GM23248 (cell line): ENCODE results near the gene FRS2. TPM values are rescaled to one million over a fixed set of nuclear protein-coding genes. Genes with fewer than 3 reads are reported as not detected.

Experiments
- DNase-seq: peaks from one replicate; pipeline ENCODE4 v3.0.0-alpha.2; 2015
- H2AFZ ChIP-seq: fragments of 200-600 bp; sonication (generic); 2 replicates; pipeline ENCODE4 v1.6.1; 2016; ENCODE audit warnings: antibody characterized with exemption
- H3F3A ChIP-seq: fragments of 200-600 bp; sonication (generic); 2 replicates; pipeline ENCODE4 v1.6.1; 2016; ENCODE audit warnings: mild to moderate bottlenecking, antibody characterized with exemption, mixed run types; ENCODE audit not compliant: insufficient read depth
- H3K27ac ChIP-seq: fragments of 200-600 bp; sonication (generic); 2 replicates; pipeline ENCODE4 v1.5.1; 2016; ENCODE audit warnings: mild to moderate bottlenecking
- H3K27me3 ChIP-seq: fragments of 200-600 bp; sonication (generic); replicated peaks from 2 replicates; pipeline ENCODE4 v1.6.1; 2016; ENCODE audit warnings: mild to moderate bottlenecking; ENCODE audit not compliant: insufficient read depth
- H3K36me3 ChIP-seq: fragments of 200-600 bp; sonication (generic); 2 replicates; pipeline ENCODE4 v1.6.1; 2016; ENCODE audit warnings: low read depth, mild to moderate bottlenecking
- H3K4me1 ChIP-seq: fragments of 200-600 bp; sonication (generic); 2 replicates; pipeline ENCODE4 v1.6.1; 2016; ENCODE audit warnings: mild to moderate bottlenecking; ENCODE audit not compliant: insufficient read depth
- H3K4me2 ChIP-seq: fragments of 200-600 bp; sonication (generic); one replicate; pipeline ENCODE4 v1.6.1; 2016; ENCODE audit warnings: mild to moderate bottlenecking; ENCODE audit not compliant: unreplicated experiment
- H3K4me3 ChIP-seq: fragments of 200-600 bp; sonication (generic); 2 replicates; pipeline ENCODE4 v1.5.1; 2016; ENCODE audit warnings: mild to moderate bottlenecking
- H3K79me2 ChIP-seq: fragments of 200-600 bp; sonication (generic); 2 replicates; pipeline ENCODE4 v1.6.1; 2016; ENCODE audit warnings: mild to moderate bottlenecking; ENCODE audit not compliant: insufficient read depth
- H3K9ac ChIP-seq: fragments of 200-600 bp; sonication (generic); 2 replicates; pipeline ENCODE4 v1.6.1; 2016; ENCODE audit warnings: mild to moderate bottlenecking
- H3K9me2 ChIP-seq: fragments of 200-600 bp; sonication (generic); 2 replicates; pipeline ENCODE4 v1.6.1; 2016; ENCODE audit warnings: mixed run types, mild to moderate bottlenecking, moderate library complexity; ENCODE audit not compliant: insufficient read depth
- H3K9me3 ChIP-seq: fragments of 200-600 bp; sonication (generic); one replicate; pipeline ENCODE4 v1.6.1; 2017; ENCODE audit warnings: low read depth
- H4K20me1 ChIP-seq: fragments of 200-600 bp; sonication (generic); 2 replicates; pipeline ENCODE4 v1.6.0; 2016; ENCODE audit not compliant: insufficient read depth
- EZH2 ChIP-seq: fragments of 200-600 bp; sonication (generic); IDR thresholded peaks from 2 replicates; pipeline ENCODE4 v1.6.1; 2018; ENCODE audit warnings: antibody characterized with exemption, mild to moderate bottlenecking; ENCODE audit not compliant: insufficient read depth, poor library complexity, severe bottlenecking
- EZH2phosphoT487 ChIP-seq: fragments of 200-600 bp; sonication (generic); IDR thresholded peaks from 2 replicates; pipeline ENCODE4 v1.6.1; 2018; ENCODE audit warnings: antibody characterized with exemption, moderate library complexity, mild to moderate bottlenecking, low read depth; ENCODE audit not compliant: insufficient read depth
- WGBS, 2 experiments: methylation state at CpG; one replicate each; pipeline ENCODE4 v1.1.6; 2015 to 2017; ENCODE audit warnings: low lambda C conversion rate in 2 of 2, low coverage in 1 of 2; ENCODE audit errors: missing lambda C conversion rate in 2 of 2; 5-methylcytosine and 5-hydroxymethylcytosine counted together
- in situ Hi-C: fragments of 300-500 bp; cut with MboI; formaldehyde crosslinking; loops from 2 replicates; pipeline ENCODE4 v1.15.0; 2020
- polyA plus RNA-seq: library from polyadenylated mRNA; unstranded; fragments of >200 nt; fragmentation: Nextera tagmentation; extraction: Ambion mirVana; gene quantifications from 2 replicates; pipeline ENCODE4 v1.2.1, GENCODE V29; 2016
- total RNA-seq: library from RNA; depleted of rRNA; stranded (reverse); fragments of >200 nt; shearing (Covaris generic); gene quantifications from 2 replicates; pipeline ENCODE4 v1.2.3, GENCODE V29; 2014

Gene FRS2
- total and polyA plus RNA-seq, 2 experiments from 2014 or later: 25.5 to 41.2 TPM

DNA sequence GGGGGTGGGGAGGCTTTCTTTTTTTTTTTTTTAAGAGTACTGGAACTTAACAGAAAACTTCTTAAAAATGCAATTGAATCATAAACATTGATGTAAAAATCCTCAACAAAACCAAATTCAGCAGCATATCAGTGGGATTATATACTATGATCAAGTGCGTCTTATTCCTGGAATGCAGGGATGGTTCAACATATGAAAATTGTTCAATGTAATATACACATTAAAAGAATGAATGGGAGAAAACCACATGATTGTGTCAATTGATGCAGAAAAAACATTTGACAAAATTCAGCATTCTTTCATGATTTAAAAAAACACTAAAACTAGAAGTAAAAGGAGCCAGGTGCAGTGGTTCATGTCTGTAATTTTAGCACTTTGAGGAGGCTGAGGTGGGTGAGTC is 73.9 kb downstream of the FRS2 start:
- Histone ChIP-seq H3F3A (peaks cover 12% of the 10 kb centered on the region; the same call in 1 of the 2 replicates), H4K20me1 (no peaks in the 10 kb centered on the region), H3K9me2 (no peaks in the 10 kb centered on the region), H3K36me3 (peaks cover 6% of the 10 kb centered on the region; the same call in 1 of the 2 replicates), H3K9ac (no peak overlapping the region), H3K79me2 (peaks cover 60% of the 10 kb centered on the region), H3K4me2 (no peak overlapping the region), H3K9me3 (no peaks in the 10 kb centered on the region), H3K27me3 (no peaks in the 10 kb centered on the region), H3K27ac (no peak overlapping the region), H3K4me1 (peaks cover 17% of the 10 kb centered on the region), H2AFZ (no peak overlapping the region), H3K4me3 (no peak overlapping the region)
- no peak for DNase-seq
- WGBS, 2 experiments: 100% methylated on average over 1 of the region's 1 CpG
- in situ Hi-C loops: no loop called here
- TF ChIP-seq EZH2 (no peak), EZH2phosphoT487 (no peak)

- peaks cover 51% of the 10 kb centered on the region; the same call in 1 of the 2 replicates for H3K79me2 ChIP-seq
- no peaks in the 10 kb centered on the region for H4K20me1 ChIP-seq
- H3K4me1 ChIP-seq: peaks cover 17% of the 10 kb centered on the region
- DNase-seq: no peak
- no peak overlapping the region for H3K4me2 ChIP-seq
- H3K9me2 ChIP-seq: no peaks in the 10 kb centered on the region
- no peak overlapping the region for H3K4me3 ChIP-seq
- peaks cover 14% of the 10 kb centered on the region; the same call in 1 of the 2 replicates for H3F3A ChIP-seq
- WGBS, 2 experiments: 98 to 100% methylated on average over 1 of the region's 1 CpG
- no peaks in the 10 kb centered on the region for H3K9me3 ChIP-seq
- H3K27me3 ChIP-seq: no peaks in the 10 kb centered on the region
- H3K9ac ChIP-seq: no peak overlapping the region
- H3K27ac ChIP-seq: no peak overlapping the region
- in situ Hi-C loops: no loop called here
- no peak overlapping the region for H2AFZ ChIP-seq
- H3K36me3 ChIP-seq: peaks cover 6% of the 10 kb centered on the region; the same call in 1 of the 2 replicates
- TF ChIP-seq EZH2: no peak
These were observed 74.9 kb downstream of the FRS2 start for GRCh38 chr12:69545081-69545480.

- H3K27ac ChIP-seq: no peak overlapping the region
- H3K4me1 ChIP-seq: 0 out of 2 replicates have a peak, but pooled peaks cover 1% of the 10 kb centered on the region
- 88 to 89% methylated on average over 7 of the region's 7 CpGs for WGBS, 2 experiments
- no peak overlapping the region for H3K4me2 ChIP-seq
- H2AFZ ChIP-seq: no peak overlapping the region
- no peak overlapping the region for H3K9ac ChIP-seq
- H3K9me2 ChIP-seq: no peaks in the 10 kb centered on the region
- TF ChIP-seq EZH2phosphoT487 (no peak), EZH2 (no peak)
- no peaks in the 10 kb centered on the region for H3K27me3 ChIP-seq
- H3K79me2 ChIP-seq: peaks cover 50% of the 10 kb centered on the region
- DNase-seq: no peak
- H3K36me3 ChIP-seq: peaks cover 6% of the 10 kb centered on the region; the same call in 1 of the 2 replicates
- H4K20me1 ChIP-seq: no peaks in the 10 kb centered on the region
- H3K9me3 ChIP-seq: no peaks in the 10 kb centered on the region
- in situ Hi-C loops: no loop called here
- peaks cover 18% of the 10 kb centered on the region; the same call in 1 of the 2 replicates for H3F3A ChIP-seq
- H3K4me3 ChIP-seq: no peak overlapping the region
These were observed 76.7 kb downstream of the FRS2 start for GRCh38 chr12:69546693-69547438.

DNA sequence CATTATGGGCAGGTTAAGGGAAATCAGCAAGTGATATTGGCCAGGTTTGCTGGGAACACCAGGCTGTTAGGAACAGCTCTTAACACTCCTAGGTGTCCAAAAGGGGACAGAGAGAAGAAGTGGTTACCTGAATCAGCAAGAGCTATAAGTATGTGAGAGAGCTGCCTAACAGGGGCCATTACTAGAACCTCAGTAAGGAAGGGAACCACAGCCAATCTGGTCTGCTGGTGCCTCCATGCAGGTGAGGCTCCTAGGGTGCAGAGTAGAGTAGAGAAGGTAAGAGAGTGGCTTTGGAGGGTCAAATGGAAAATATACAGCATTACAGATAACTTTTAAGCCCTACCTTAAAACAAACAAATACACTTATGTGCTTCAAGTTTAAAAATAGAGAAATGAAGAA is 78.5 kb downstream of the FRS2 start:
- no peaks in the 10 kb centered on the region for H4K20me1 ChIP-seq
- H3F3A ChIP-seq: peaks cover 16% of the 10 kb centered on the region
- DNase-seq: no peak
- no peak overlapping the region for H3K4me3 ChIP-seq
- no peaks in the 10 kb centered on the region for H3K9me2 ChIP-seq
- TF ChIP-seq EZH2phosphoT487: no peak
- no peak for TF ChIP-seq EZH2
- H3K27me3 ChIP-seq: no peaks in the 10 kb centered on the region
- no peak overlapping the region for H3K9ac ChIP-seq
- peaks cover 2% of the 10 kb centered on the region; the same call in 1 of the 2 replicates for H3K4me1 ChIP-seq
- H3K79me2 ChIP-seq: peaks cover 48% of the 10 kb centered on the region
- peaks cover 6% of the 10 kb centered on the region; the same call in 1 of the 2 replicates for H3K36me3 ChIP-seq
- H3K27ac ChIP-seq: no peak overlapping the region
- H3K9me3 ChIP-seq: no peaks in the 10 kb centered on the region
- in situ Hi-C loops: no loop called here
- no peak overlapping the region for H2AFZ ChIP-seq
- no peak overlapping the region for H3K4me2 ChIP-seq
